Fibroblast of lung (primary cell): ENCODE data around the gene SREK1IP1.

ENCODE experiments used
- EZH2 ChIP-seq: IDR thresholded peaks from 2 replicates; pipeline ENCODE4 v1.5.1; 2012; ENCODE audit warnings: low read length, control low read depth, mild to moderate bottlenecking; ENCODE audit errors: missing control alignments
- TF ChIP-seq, protein P1 (sequence below), 2 donors: IDR thresholded peaks in 1 of 2; conservative IDR thresholded peaks in 1 of 2; 1 replicate in 1 of 2; 2 replicates in 1 of 2; pipeline ENCODE4 v1.5.1; 2011 to 2012; ENCODE audit warnings: low read length in 2 of 2, control low read depth in 1 of 2, inconsistent platforms in 1 of 2, low read depth in 1 of 2, mild to moderate bottlenecking in 1 of 2

DNA sequence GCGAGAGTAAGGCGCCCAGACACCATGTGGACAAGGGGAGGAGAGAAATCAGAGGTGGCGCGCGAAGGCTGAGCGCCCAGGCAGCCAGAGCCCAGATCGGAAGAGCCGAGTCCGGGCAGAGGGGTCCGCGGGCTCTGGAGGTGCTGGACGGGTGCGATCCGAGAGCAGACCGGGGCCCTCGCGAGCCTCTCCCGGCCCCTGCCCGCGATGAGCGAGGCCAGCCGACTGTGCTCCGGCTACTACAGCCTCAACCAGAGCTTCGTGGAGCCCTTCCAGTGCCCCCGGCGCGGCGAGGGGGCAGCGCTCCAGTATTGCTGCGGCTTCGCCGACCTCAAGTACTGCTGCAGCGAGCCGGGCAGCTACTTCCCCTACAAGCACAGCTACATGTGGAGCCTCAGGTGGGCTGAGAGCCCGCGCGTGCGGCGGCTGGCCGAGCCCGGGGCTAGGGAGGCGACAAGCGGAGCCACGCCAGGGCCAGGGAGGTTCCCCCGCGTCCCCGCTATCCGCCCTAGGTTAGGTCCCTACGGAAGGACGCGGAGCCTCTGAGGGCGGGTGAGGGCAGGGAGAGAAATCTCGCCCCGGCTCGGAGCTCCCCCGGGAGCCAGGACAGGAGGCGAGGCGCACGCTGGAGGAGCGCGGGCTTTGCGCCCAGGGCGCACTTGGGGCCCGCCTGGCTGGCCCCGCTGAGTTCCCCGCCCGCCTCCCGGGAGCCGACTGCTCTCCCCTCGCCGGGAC is 77.9 kb downstream of the SREK1IP1 start, which contains the start of gene SHISAL2B:
- TF ChIP-seq, protein P1, sequence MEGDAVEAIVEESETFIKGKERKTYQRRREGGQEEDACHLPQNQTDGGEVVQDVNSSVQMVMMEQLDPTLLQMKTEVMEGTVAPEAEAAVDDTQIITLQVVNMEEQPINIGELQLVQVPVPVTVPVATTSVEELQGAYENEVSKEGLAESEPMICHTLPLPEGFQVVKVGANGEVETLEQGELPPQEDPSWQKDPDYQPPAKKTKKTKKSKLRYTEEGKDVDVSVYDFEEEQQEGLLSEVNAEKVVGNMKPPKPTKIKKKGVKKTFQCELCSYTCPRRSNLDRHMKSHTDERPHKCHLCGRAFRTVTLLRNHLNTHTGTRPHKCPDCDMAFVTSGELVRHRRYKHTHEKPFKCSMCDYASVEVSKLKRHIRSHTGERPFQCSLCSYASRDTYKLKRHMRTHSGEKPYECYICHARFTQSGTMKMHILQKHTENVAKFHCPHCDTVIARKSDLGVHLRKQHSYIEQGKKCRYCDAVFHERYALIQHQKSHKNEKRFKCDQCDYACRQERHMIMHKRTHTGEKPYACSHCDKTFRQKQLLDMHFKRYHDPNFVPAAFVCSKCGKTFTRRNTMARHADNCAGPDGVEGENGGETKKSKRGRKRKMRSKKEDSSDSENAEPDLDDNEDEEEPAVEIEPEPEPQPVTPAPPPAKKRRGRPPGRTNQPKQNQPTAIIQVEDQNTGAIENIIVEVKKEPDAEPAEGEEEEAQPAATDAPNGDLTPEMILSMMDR (conservative IDR thresholded peaks at IDR 0.05 in 1 of 2, IDR thresholded peaks at IDR 0.05 in 1 of 2; ENCODE audit: low read depth in 1 of 2, low read length in 2 of 2): no peak
- no peak for TF ChIP-seq EZH2
